HCT116 (cell line): ENCODE results near the gene ZNF497. TPM values are rescaled to one million over a fixed set of nuclear protein-coding genes. Genes with fewer than 3 reads are reported as not detected.

Experiments used
- ATAC-seq: fragments of 200-7000 bp; cut with Tn5 transposase; 2 replicates; pipeline ENCODE4 v1.9.1; 2020; ENCODE audit warnings: mild to moderate bottlenecking, moderate library complexity
- BruUV-seq: library from RNA; stranded (reverse); fragments of 400-500 nt; replicated peaks from 2 replicates; lab custom pipeline; 2021; lab: Mats Ljungman, UMichigan
- CTCF ChIA-PET: fragments of 300-600 bp; sonication (Branson Sonifier 250); formaldehyde crosslinking; loops from one replicate; lab custom pipeline; 2021; ENCODE audit warnings: antibody characterized with exemption; lab: Charles Lee
- POLR2A ChIA-PET: fragments of 300-600, 350-600 bp; sonication (Branson Sonifier 250); formaldehyde crosslinking; loops from one replicate; lab custom pipeline; 2021; ENCODE audit warnings: antibody characterized with exemption; lab: Charles Lee
- RAD21 ChIA-PET, 2 experiments: fragments of 300-600 bp; sonication (Branson Sonifier 250); formaldehyde crosslinking; loops; one replicate each; lab custom pipeline; 2023; ENCODE audit warnings: low total read pairs in 2 of 2; ENCODE audit not compliant: uncharacterized antibody in 2 of 2, unreplicated experiment in 2 of 2, low non-redundant PET in 1 of 2; lab: Charles Lee
- DNase-seq: peaks from one replicate; pipeline ENCODE4 v3.0.0-alpha.2; 2010; ENCODE audit warnings: low read depth, low spot score
- H2AFZ ChIP-seq: fragments of 200-600 bp; shearing (Covaris generic), sonication (generic); 2 replicates; pipeline ENCODE4 v1.6.1; 2017; ENCODE audit warnings: low read depth, mixed run types, mixed read lengths, antibody characterized with exemption, low read length; ENCODE audit not compliant: poor library complexity, severe bottlenecking
- H3K27ac ChIP-seq: 2 replicates; pipeline ENCODE4 v1.5.1; 2012; ENCODE audit warnings: low read depth, low read length
- H3K27me3 ChIP-seq: fragments of 200-600 bp; sonication (generic); 2 replicates; pipeline ENCODE4 v1.6.1; 2016; ENCODE audit warnings: mixed run types, low read length, mixed read lengths; ENCODE audit not compliant: insufficient read depth
- H3K36me3 ChIP-seq, 2 experiments: fragments of 200-500 bp in 1 of 2; fragments of 200-600 bp in 1 of 2; sonication (Bioruptor generic) in 1 of 2; sonication (generic) in 1 of 2; 2 replicates each; pipeline versions ENCODE4 v1.5.1 to v1.6.1; 2014 to 2016; ENCODE audit warnings: low read length in 2 of 2, inconsistent platforms in 1 of 2, mixed read lengths in 1 of 2, mixed run types in 1 of 2; ENCODE audit not compliant: insufficient read depth in 2 of 2, control insufficient read depth in 1 of 2
- H3K4me1 ChIP-seq, 2 experiments: fragments of 200-600 bp in 1 of 2; sonication (generic) in 1 of 2; 2 replicates each; pipeline versions ENCODE4 v1.5.1 to v1.6.1; 2012 to 2017; ENCODE audit warnings: low read length in 2 of 2, inconsistent platforms in 1 of 2, mild to moderate bottlenecking in 1 of 2, mixed read lengths in 1 of 2, mixed run types in 1 of 2, moderate library complexity in 1 of 2; ENCODE audit not compliant: insufficient read depth in 2 of 2, control insufficient read depth in 1 of 2
- H3K4me2 ChIP-seq: fragments of 200-600 bp; sonication (generic); 2 replicates; pipeline ENCODE4 v1.6.1; 2017; ENCODE audit warnings: mixed run types, low read length, mixed read lengths
- H3K4me3 ChIP-seq, 2 experiments: fragments of 200-600 bp in 1 of 2; sonication (generic) in 1 of 2; replicated peaks in 1 of 2; 2 replicates each; pipeline ENCODE4 v1.5.1; 2011 to 2016; ENCODE audit warnings: low read length in 2 of 2, control low read depth in 1 of 2, low read depth in 1 of 2, mild to moderate bottlenecking in 1 of 2, mixed read lengths in 1 of 2, mixed run types in 1 of 2
- H3K79me2 ChIP-seq: fragments of 200-600 bp; sonication (generic); 2 replicates; pipeline ENCODE4 v1.6.1; 2017; ENCODE audit warnings: mild to moderate bottlenecking, mixed run types, low read length, moderate library complexity, mixed read lengths; ENCODE audit not compliant: insufficient read depth
- H3K9ac ChIP-seq: fragments of 200-600 bp; sonication (generic); 2 replicates; pipeline ENCODE4 v1.6.1; 2016; ENCODE audit warnings: low read length, mixed read lengths
- H3K9me2 ChIP-seq: fragments of 200-600 bp; sonication (generic), shearing (Covaris generic); 2 replicates; pipeline ENCODE4 v1.6.1; 2017; ENCODE audit warnings: mixed run types, mild to moderate bottlenecking, moderate library complexity; ENCODE audit not compliant: insufficient read depth
- H3K9me3 ChIP-seq, 2 experiments: fragments of 200-500 bp in 1 of 2; fragments of 200-600 bp in 1 of 2; sonication (Bioruptor generic) in 1 of 2; sonication (generic) in 1 of 2; 2 replicates each; pipeline ENCODE4 v1.6.1; 2014 to 2017; ENCODE audit warnings: low read length in 2 of 2, mixed read lengths in 2 of 2, inconsistent platforms in 1 of 2, low read depth in 1 of 2, mild to moderate bottlenecking in 1 of 2, mixed run types in 1 of 2, moderate library complexity in 1 of 2; ENCODE audit not compliant: control insufficient read depth in 1 of 2, insufficient read depth in 1 of 2
- H4K20me1 ChIP-seq: fragments of 200-600 bp; sonication (generic), shearing (Covaris generic); 2 replicates; pipeline ENCODE4 v1.6.1; 2017; ENCODE audit warnings: mixed run types, mild to moderate bottlenecking, moderate library complexity; ENCODE audit not compliant: insufficient read depth
- RAD21 ChIP-seq: IDR thresholded peaks from 2 replicates; pipeline ENCODE4 v1.6.1; 2012; ENCODE audit warnings: low read depth, mild to moderate bottlenecking
- SP1 ChIP-seq: IDR thresholded peaks from 2 replicates; pipeline ENCODE4 v1.6.1; 2012; ENCODE audit warnings: low read depth
- ZBTB33 ChIP-seq: IDR thresholded peaks from 2 replicates; pipeline ENCODE4 v1.6.1; 2011; ENCODE audit warnings: mild to moderate bottlenecking, low read length, moderate library complexity; ENCODE audit not compliant: insufficient replicate concordance; ENCODE audit errors: extremely low read depth
- ZNF274 ChIP-seq: fragments of 200-500 bp; sonication (Bioruptor generic); IDR thresholded peaks from 2 replicates; pipeline ENCODE4 v1.6.1; 2014; ENCODE audit warnings: mild to moderate bottlenecking, low read depth, low read length, inconsistent platforms
- intact Hi-C: fragments of 100-400 bp; cut with micrococcal nuclease; formaldehyde crosslinking; loops from 2 replicates; pipeline ENCODE4 v1.10.0; 2022
- total RNA-seq: library from RNA; stranded (reverse); gene quantifications from one replicate; pipeline ENCODE4 v1.2.1, GENCODE V29; 2021; ENCODE audit not compliant: unreplicated experiment
- TF ChIP-seq, protein P1 (sequence below), 3 experiments: fragments of 200-600 bp in 1 of 3; sonication (generic) in 1 of 3; IDR thresholded peaks in 2 of 3; conservative IDR thresholded peaks in 1 of 3; 2 replicates each; pipeline ENCODE4 v1.5.1; 2012 to 2017; ENCODE audit warnings: low read depth in 2 of 3, low read length in 2 of 3, antibody characterized with exemption in 1 of 3, borderline replicate concordance in 1 of 3, control low read depth in 1 of 3, mild to moderate bottlenecking in 1 of 3, mixed read lengths in 1 of 3, mixed run types in 1 of 3, moderate library complexity in 1 of 3; ENCODE audit not compliant: insufficient read depth in 1 of 3
- TF ChIP-seq, protein P2 (sequence below): IDR thresholded peaks from 2 replicates; pipeline ENCODE4 v1.6.1; 2012; ENCODE audit warnings: low read depth

The ZNF497 gene
- total RNA-seq, 1 experiment from 2014 or later = 5.1 TPM

DNA sequence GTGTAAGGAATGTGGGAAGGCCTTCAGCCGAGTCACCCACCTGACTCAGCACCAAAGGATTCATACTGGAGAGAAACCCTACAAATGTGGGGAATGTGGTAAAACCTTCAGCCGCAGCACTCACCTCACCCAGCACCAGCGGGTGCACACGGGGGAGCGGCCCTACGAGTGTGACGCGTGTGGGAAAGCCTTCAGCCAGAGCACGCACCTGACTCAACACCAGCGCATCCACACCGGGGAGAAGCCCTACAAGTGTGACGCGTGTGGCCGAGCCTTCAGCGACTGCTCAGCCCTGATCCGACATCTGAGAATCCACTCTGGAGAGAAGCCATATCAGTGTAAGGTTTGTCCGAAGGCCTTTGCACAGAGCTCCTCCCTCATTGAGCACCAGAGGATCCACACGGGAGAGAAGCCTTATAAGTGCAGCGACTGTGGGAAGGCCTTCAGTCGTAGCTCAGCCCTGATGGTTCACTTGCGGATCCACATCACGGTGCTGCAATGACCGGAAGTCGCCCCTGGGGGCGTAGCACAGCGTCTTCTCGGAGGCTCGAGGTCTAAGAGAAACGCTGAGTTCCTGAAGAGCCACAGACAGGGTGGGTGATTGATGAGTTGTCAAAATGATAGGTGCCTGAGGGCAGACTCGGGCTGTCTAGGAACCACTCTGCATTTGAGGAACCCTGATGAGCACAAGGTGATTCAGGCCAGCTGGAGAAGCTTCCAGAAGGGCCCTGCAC is 23.6 kb downstream of the ZNF497 start:
- TF ChIP-seq ZNF274 = no peak
- TF ChIP-seq SP1 = no peak
- TF ChIP-seq, protein P1, sequence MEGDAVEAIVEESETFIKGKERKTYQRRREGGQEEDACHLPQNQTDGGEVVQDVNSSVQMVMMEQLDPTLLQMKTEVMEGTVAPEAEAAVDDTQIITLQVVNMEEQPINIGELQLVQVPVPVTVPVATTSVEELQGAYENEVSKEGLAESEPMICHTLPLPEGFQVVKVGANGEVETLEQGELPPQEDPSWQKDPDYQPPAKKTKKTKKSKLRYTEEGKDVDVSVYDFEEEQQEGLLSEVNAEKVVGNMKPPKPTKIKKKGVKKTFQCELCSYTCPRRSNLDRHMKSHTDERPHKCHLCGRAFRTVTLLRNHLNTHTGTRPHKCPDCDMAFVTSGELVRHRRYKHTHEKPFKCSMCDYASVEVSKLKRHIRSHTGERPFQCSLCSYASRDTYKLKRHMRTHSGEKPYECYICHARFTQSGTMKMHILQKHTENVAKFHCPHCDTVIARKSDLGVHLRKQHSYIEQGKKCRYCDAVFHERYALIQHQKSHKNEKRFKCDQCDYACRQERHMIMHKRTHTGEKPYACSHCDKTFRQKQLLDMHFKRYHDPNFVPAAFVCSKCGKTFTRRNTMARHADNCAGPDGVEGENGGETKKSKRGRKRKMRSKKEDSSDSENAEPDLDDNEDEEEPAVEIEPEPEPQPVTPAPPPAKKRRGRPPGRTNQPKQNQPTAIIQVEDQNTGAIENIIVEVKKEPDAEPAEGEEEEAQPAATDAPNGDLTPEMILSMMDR (IDR thresholded peaks at IDR 0.05 in 2 of 3, conservative IDR thresholded peaks at IDR 0.05 in 1 of 3; ENCODE audit: borderline replicate concordance in 1 of 3, insufficient read depth in 1 of 3, low read depth in 2 of 3, low read length in 2 of 3) = 0 out of 6 replicates have a peak, but pooled peaks of 1 of the 3 experiments have one; percentile 9
- ATAC-seq (peak; percentile 34; the same call in 1 of the 2 replicates), DNase-seq (no peak)
- ChIA-PET RAD21 (no interaction called here), POLR2A (no interaction called here), CTCF (no interaction called here)
- Histone ChIP-seq H3K9me3 (peaks cover 0 to 4% of the 10 kb centered on the region in 2 experiments; a peak in 1 of 4 replicates), H3K27ac (no peak overlapping the region), H3K79me2 (no peaks in the 10 kb centered on the region), H3K4me3 (no peak overlapping the region), H3K4me2 (no peak overlapping the region), H3K27me3 (no peaks in the 10 kb centered on the region), H3K9ac (no peak overlapping the region), H3K4me1 (no peaks in the 10 kb centered on the region), H3K36me3 (peaks cover 0 to 21% of the 10 kb centered on the region in 2 experiments; a peak in 1 of 4 replicates), H2AFZ (no peak overlapping the region), H4K20me1 (no peaks in the 10 kb centered on the region), H3K9me2 (no peaks in the 10 kb centered on the region)
- intact Hi-C loops = no loop called here
- no TSS peak for BruUV-seq

- POLR2A ChIA-PET = no interaction called here
- CTCF ChIA-PET = no interaction called here
- H3K27ac ChIP-seq = no peak overlapping the region
- ATAC-seq (no peak), DNase-seq (no peak)
- no peak overlapping the region for H3K4me3 ChIP-seq
- no peak overlapping the region for H3K9ac ChIP-seq
- no peaks in the 10 kb centered on the region for H3K9me2 ChIP-seq
- no peaks in the 10 kb centered on the region for H3K79me2 ChIP-seq
- H2AFZ ChIP-seq = no peak overlapping the region
- no peaks in the 10 kb centered on the region for H4K20me1 ChIP-seq
- H3K36me3 ChIP-seq = peaks cover 0 to 21% of the 10 kb centered on the region in 2 experiments; a peak in 1 of 4 replicates
- no peaks in the 10 kb centered on the region for H3K4me1 ChIP-seq
- H3K4me2 ChIP-seq = no peak overlapping the region
- BruUV-seq = no TSS peak
- H3K27me3 ChIP-seq = no peaks in the 10 kb centered on the region
- intact Hi-C loops = no loop called here
- RAD21 ChIA-PET = no interaction called here
- H3K9me3 ChIP-seq = peaks cover 0 to 4% of the 10 kb centered on the region in 2 experiments; a peak in 1 of 4 replicates
- TF ChIP-seq RAD21 (no peak), ZBTB33 (no peak), SP1 (no peak)
- TF ChIP-seq, protein P2, sequence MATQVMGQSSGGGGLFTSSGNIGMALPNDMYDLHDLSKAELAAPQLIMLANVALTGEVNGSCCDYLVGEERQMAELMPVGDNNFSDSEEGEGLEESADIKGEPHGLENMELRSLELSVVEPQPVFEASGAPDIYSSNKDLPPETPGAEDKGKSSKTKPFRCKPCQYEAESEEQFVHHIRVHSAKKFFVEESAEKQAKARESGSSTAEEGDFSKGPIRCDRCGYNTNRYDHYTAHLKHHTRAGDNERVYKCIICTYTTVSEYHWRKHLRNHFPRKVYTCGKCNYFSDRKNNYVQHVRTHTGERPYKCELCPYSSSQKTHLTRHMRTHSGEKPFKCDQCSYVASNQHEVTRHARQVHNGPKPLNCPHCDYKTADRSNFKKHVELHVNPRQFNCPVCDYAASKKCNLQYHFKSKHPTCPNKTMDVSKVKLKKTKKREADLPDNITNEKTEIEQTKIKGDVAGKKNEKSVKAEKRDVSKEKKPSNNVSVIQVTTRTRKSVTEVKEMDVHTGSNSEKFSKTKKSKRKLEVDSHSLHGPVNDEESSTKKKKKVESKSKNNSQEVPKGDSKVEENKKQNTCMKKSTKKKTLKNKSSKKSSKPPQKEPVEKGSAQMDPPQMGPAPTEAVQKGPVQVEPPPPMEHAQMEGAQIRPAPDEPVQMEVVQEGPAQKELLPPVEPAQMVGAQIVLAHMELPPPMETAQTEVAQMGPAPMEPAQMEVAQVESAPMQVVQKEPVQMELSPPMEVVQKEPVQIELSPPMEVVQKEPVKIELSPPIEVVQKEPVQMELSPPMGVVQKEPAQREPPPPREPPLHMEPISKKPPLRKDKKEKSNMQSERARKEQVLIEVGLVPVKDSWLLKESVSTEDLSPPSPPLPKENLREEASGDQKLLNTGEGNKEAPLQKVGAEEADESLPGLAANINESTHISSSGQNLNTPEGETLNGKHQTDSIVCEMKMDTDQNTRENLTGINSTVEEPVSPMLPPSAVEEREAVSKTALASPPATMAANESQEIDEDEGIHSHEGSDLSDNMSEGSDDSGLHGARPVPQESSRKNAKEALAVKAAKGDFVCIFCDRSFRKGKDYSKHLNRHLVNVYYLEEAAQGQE = no peak
These were observed 24.2 kb downstream of the ZNF497 start for GRCh38 chr19:58338336-58338735.
